Upper lobe of left lung (tissue), 6 donors: ENCODE measurements around the gene ITGBL1. TPM values are rescaled to one million over a fixed set of nuclear protein-coding genes. Genes with fewer than 3 reads are reported as not detected.

Experiments
- ATAC-seq, 2 donors: fragments of 200-7000 bp; cut with Tn5 transposase; one replicate each; pipeline ENCODE4 v1.9.1; 2022; ENCODE audit warnings: mild to moderate bottlenecking in 2 of 2, moderate library complexity in 2 of 2; ENCODE audit not compliant: low FRiP score in 2 of 2
- DNase-seq, 2 donors: peaks; one replicate each; pipeline ENCODE4 v3.0.0-alpha.2; 2019 to 2020
- H3K27ac ChIP-seq, 4 donors: fragments of 200-600 bp; sonication (generic); one replicate each; pipeline ENCODE4 v1.5.1; 2016 to 2019
- H3K27me3 ChIP-seq, 4 donors: fragments of 200-600 bp; sonication (generic); one replicate each; pipeline ENCODE4 v1.5.1; 2017 to 2019
- H3K36me3 ChIP-seq, 4 donors: fragments of 200-600 bp; sonication (generic); one replicate each; pipeline ENCODE4 v1.5.1; 2016 to 2019
- H3K4me1 ChIP-seq, 4 donors: fragments of 200-600 bp; sonication (generic); one replicate each; pipeline ENCODE4 v1.5.1; 2018 to 2019
- H3K4me3 ChIP-seq, 4 donors: fragments of 200-600 bp; sonication (generic); one replicate each; pipeline ENCODE4 v1.5.1; 2017 to 2019; ENCODE audit warnings: mild to moderate bottlenecking in 2 of 4, moderate library complexity in 1 of 4
- H3K9me3 ChIP-seq, 4 donors: fragments of 200-600 bp; sonication (generic); one replicate each; pipeline ENCODE4 v1.5.1; 2018 to 2019
- CTCF ChIP-seq, 6 experiments: fragments of 450-650 bp in 4 of 6; fragments of 200-600 bp in 2 of 6; sonication (generic) in 2 of 6; IDR thresholded peaks; one replicate each; pipeline ENCODE4 v1.5.1; 2016 to 2019; ENCODE audit warnings: antibody characterized with exemption in 6 of 6
- EP300 ChIP-seq, 4 donors: sonication (generic); formaldehyde crosslinking; IDR thresholded peaks; one replicate each; pipeline ENCODE4 v1.5.1; 2017; ENCODE audit warnings: antibody characterized with exemption in 4 of 4, control low read depth in 2 of 4
- POLR2A ChIP-seq, 4 donors: fragments of 450-650 bp; IDR thresholded peaks; one replicate each; pipeline ENCODE4 v1.5.1; 2016 to 2017; ENCODE audit warnings: antibody characterized with exemption in 4 of 4, mild to moderate bottlenecking in 2 of 4
- POLR2AphosphoS5 ChIP-seq, 2 donors: sonication (generic); formaldehyde crosslinking; IDR thresholded peaks; one replicate each; pipeline ENCODE4 v1.5.1; 2017; ENCODE audit warnings: antibody characterized with exemption in 2 of 2
- WGBS, 2 donors: methylation state at CpG; one replicate each; pipeline ENCODE4 v1.1.5; 2017 to 2018; 5-methylcytosine and 5-hydroxymethylcytosine counted together
- total RNA-seq, 6 donors: library from RNA; depleted of rRNA in 4 of 6; stranded (reverse); fragments of >200 nt in 4 of 6; gene quantifications; one replicate each; pipeline versions ENCODE4 v1.1.0 to v1.2.1, GENCODE V29; 2016 to 2021
- donor health status: DM: no; HTN: no; CAD: no; lungs with moderate emphysema.
- donor health status: DM: no; HTN: yes; CAD: no; lungs with severe emphysema.

ITGBL1 gene
- total RNA-seq, 6 donors from 2014 or later: 5.2 to 51.9 (median 21.9) TPM

GRCh38 chr13:101718496-101718895 is 266.0 kb downstream of the ITGBL1 start:
- Histone ChIP-seq H3K36me3 (no peaks in the 10 kb centered on the region), H3K4me3 (no peak overlapping the region), H3K4me1 (no peaks in the 10 kb centered on the region), H3K27me3 (no peaks in the 10 kb centered on the region), H3K9me3 (no peaks in the 10 kb centered on the region), H3K27ac (no peak overlapping the region)
- WGBS, 2 donors: 73 to 75% methylated on average over 3 of the region's 3 CpGs
- DNase-seq: no peak
- TF ChIP-seq CTCF (IDR thresholded peaks at IDR 0.05): no peak
- no peak for TF ChIP-seq EP300 (IDR thresholded peaks at IDR 0.05)
- no peak for TF ChIP-seq POLR2AphosphoS5 (IDR thresholded peaks at IDR 0.05)
- TF ChIP-seq POLR2A (IDR thresholded peaks at IDR 0.05): no peak
- no peak for ATAC-seq

GRCh38 chr13:101726681-101727080 is 274.2 kb downstream of the ITGBL1 start:
- TF ChIP-seq EP300 (IDR thresholded peaks at IDR 0.05) (no peak), CTCF (IDR thresholded peaks at IDR 0.05) (no peak), POLR2AphosphoS5 (IDR thresholded peaks at IDR 0.05) (no peak), POLR2A (IDR thresholded peaks at IDR 0.05) (no peak)
- Histone ChIP-seq H3K27ac (no peak overlapping the region), H3K27me3 (no peaks in the 10 kb centered on the region), H3K4me3 (no peak overlapping the region), H3K9me3 (no peaks in the 10 kb centered on the region), H3K36me3 (no peaks in the 10 kb centered on the region), H3K4me1 (no peaks in the 10 kb centered on the region)
- no peak for ATAC-seq
- 66 to 70% methylated on average over 2 of the region's 2 CpGs for WGBS, 2 donors
- no peak for DNase-seq

- Histone ChIP-seq H3K36me3 (no peaks in the 10 kb centered on the region), H3K27me3 (no peaks in the 10 kb centered on the region), H3K4me3 (no peak overlapping the region), H3K4me1 (no peaks in the 10 kb centered on the region), H3K9me3 (no peaks in the 10 kb centered on the region), H3K27ac (no peak overlapping the region)
- no peak for ATAC-seq
- DNase-seq: no peak
- WGBS, 2 donors: 19 to 24% methylated on average over 1 of the region's 1 CpG
- no peak for TF ChIP-seq POLR2A (IDR thresholded peaks at IDR 0.05)
- TF ChIP-seq CTCF (IDR thresholded peaks at IDR 0.05): no peak
- no peak for TF ChIP-seq EP300 (IDR thresholded peaks at IDR 0.05)
- no peak for TF ChIP-seq POLR2AphosphoS5 (IDR thresholded peaks at IDR 0.05)
Observed at GRCh38 chr13:101727118-101727517, 274.6 kb downstream of the ITGBL1 start.

GRCh38 chr13:101728021-101728420 is 275.5 kb downstream of the ITGBL1 start:
- H3K36me3 ChIP-seq: no peaks in the 10 kb centered on the region
- H3K4me1 ChIP-seq: no peaks in the 10 kb centered on the region
- no peak overlapping the region for H3K4me3 ChIP-seq
- DNase-seq (no peak), ATAC-seq (no peak)
- H3K27me3 ChIP-seq: no peaks in the 10 kb centered on the region
- no peaks in the 10 kb centered on the region for H3K9me3 ChIP-seq
- H3K27ac ChIP-seq: no peak overlapping the region
- TF ChIP-seq CTCF (IDR thresholded peaks at IDR 0.05): no peak
- TF ChIP-seq EP300 (IDR thresholded peaks at IDR 0.05): no peak
- no peak for TF ChIP-seq POLR2AphosphoS5 (IDR thresholded peaks at IDR 0.05)
- TF ChIP-seq POLR2A (IDR thresholded peaks at IDR 0.05): no peak

GRCh38 chr13:101728615-101729014 is 276.1 kb downstream of the ITGBL1 start:
- no peak overlapping the region for H3K27ac ChIP-seq
- no peak overlapping the region for H3K4me3 ChIP-seq
- no peak for ATAC-seq
- H3K9me3 ChIP-seq: no peaks in the 10 kb centered on the region
- no peaks in the 10 kb centered on the region for H3K4me1 ChIP-seq
- TF ChIP-seq EP300 (IDR thresholded peaks at IDR 0.05): no peak
- TF ChIP-seq POLR2AphosphoS5 (IDR thresholded peaks at IDR 0.05): no peak
- no peak for TF ChIP-seq CTCF (IDR thresholded peaks at IDR 0.05)
- no peak for TF ChIP-seq POLR2A (IDR thresholded peaks at IDR 0.05)
- no peaks in the 10 kb centered on the region for H3K27me3 ChIP-seq
- WGBS, 2 donors: 72 to 73% methylated on average over 3 of the region's 3 CpGs
- DNase-seq: no peak
- H3K36me3 ChIP-seq: no peaks in the 10 kb centered on the region
